ENCODE measurements around the gene ILKAP.

The ILKAP gene

GRCh38 chr2:238167761-238168160, 35.7 kb downstream of the ILKAP start:
- Histone ChIP-seq H3K27ac (ENCODE audit: low read depth, low read length) (no peak overlapping the region), H3K9me2 (replicated peaks; ENCODE audit: insufficient read depth, low read length) (no peaks in the 10 kb centered on the region), H4K20me1 (ENCODE audit: low read depth, low read length) (no peaks in the 10 kb centered on the region), H3K4me3 (ENCODE audit: insufficient read depth, low read length, poor library complexity, severe bottlenecking) (no peak overlapping the region), H3K9me3 (ENCODE audit: insufficient read depth, low read length) (no peaks in the 10 kb centered on the region), H3K27me3 (ENCODE audit: low read length) (no peaks in the 10 kb centered on the region), H2AFZ (ENCODE audit: low read depth, low read length, severe bottlenecking) (no peak overlapping the region), H3K9ac (ENCODE audit: low read length) (no peak overlapping the region), H3F3A (ENCODE audit: insufficient read depth) (peaks cover 4% of the 10 kb centered on the region; the same call in 1 of the 2 replicates), H3K4me2 (ENCODE audit: low read depth, low read length, poor library complexity, severe bottlenecking) (no peak overlapping the region), H3K36me3 (ENCODE audit: low read length) (no peaks in the 10 kb centered on the region; the same call in 1 of the 2 replicates), H3K79me2 (ENCODE audit: insufficient read depth, low read length) (no peaks in the 10 kb centered on the region)
- TF ChIP-seq, protein P1, sequence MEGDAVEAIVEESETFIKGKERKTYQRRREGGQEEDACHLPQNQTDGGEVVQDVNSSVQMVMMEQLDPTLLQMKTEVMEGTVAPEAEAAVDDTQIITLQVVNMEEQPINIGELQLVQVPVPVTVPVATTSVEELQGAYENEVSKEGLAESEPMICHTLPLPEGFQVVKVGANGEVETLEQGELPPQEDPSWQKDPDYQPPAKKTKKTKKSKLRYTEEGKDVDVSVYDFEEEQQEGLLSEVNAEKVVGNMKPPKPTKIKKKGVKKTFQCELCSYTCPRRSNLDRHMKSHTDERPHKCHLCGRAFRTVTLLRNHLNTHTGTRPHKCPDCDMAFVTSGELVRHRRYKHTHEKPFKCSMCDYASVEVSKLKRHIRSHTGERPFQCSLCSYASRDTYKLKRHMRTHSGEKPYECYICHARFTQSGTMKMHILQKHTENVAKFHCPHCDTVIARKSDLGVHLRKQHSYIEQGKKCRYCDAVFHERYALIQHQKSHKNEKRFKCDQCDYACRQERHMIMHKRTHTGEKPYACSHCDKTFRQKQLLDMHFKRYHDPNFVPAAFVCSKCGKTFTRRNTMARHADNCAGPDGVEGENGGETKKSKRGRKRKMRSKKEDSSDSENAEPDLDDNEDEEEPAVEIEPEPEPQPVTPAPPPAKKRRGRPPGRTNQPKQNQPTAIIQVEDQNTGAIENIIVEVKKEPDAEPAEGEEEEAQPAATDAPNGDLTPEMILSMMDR (IDR thresholded peaks at IDR 0.05; ENCODE audit: insufficient read depth, low read length, poor library complexity, severe bottlenecking), result no peak
- TF ChIP-seq EZH2phosphoT487 (conservative IDR thresholded peaks at IDR 0.05; ENCODE audit: low read length), result no peak

GRCh38 chr2:238167344-238167715, 36.2 kb downstream of the ILKAP start:
- peaks cover 4% of the 10 kb centered on the region; the same call in 1 of the 2 replicates for H3F3A ChIP-seq (ENCODE audit: insufficient read depth)
- no peaks in the 10 kb centered on the region for H3K9me2 ChIP-seq (replicated peaks; ENCODE audit: insufficient read depth, low read length)
- TF ChIP-seq EZH2phosphoT487 (conservative IDR thresholded peaks at IDR 0.05; ENCODE audit: low read length), result no peak
- TF ChIP-seq, protein P1 (IDR thresholded peaks at IDR 0.05; ENCODE audit: insufficient read depth, low read length, poor library complexity, severe bottlenecking), result no peak
- H3K36me3 ChIP-seq (ENCODE audit: low read length), result no peaks in the 10 kb centered on the region; the same call in 1 of the 2 replicates
- H2AFZ ChIP-seq (ENCODE audit: low read depth, low read length, severe bottlenecking), result no peak overlapping the region
- H3K4me2 ChIP-seq (ENCODE audit: low read depth, low read length, poor library complexity, severe bottlenecking), result no peak overlapping the region
- H3K9ac ChIP-seq (ENCODE audit: low read length), result no peak overlapping the region
- no peaks in the 10 kb centered on the region for H4K20me1 ChIP-seq (ENCODE audit: low read depth, low read length)
- H3K4me3 ChIP-seq (ENCODE audit: insufficient read depth, low read length, poor library complexity, severe bottlenecking), result no peak overlapping the region
- H3K9me3 ChIP-seq (ENCODE audit: insufficient read depth, low read length), result no peaks in the 10 kb centered on the region
- H3K27ac ChIP-seq (ENCODE audit: low read depth, low read length), result no peak overlapping the region
- no peaks in the 10 kb centered on the region for H3K27me3 ChIP-seq (ENCODE audit: low read length)
- no peaks in the 10 kb centered on the region for H3K79me2 ChIP-seq (ENCODE audit: insufficient read depth, low read length)

DNA sequence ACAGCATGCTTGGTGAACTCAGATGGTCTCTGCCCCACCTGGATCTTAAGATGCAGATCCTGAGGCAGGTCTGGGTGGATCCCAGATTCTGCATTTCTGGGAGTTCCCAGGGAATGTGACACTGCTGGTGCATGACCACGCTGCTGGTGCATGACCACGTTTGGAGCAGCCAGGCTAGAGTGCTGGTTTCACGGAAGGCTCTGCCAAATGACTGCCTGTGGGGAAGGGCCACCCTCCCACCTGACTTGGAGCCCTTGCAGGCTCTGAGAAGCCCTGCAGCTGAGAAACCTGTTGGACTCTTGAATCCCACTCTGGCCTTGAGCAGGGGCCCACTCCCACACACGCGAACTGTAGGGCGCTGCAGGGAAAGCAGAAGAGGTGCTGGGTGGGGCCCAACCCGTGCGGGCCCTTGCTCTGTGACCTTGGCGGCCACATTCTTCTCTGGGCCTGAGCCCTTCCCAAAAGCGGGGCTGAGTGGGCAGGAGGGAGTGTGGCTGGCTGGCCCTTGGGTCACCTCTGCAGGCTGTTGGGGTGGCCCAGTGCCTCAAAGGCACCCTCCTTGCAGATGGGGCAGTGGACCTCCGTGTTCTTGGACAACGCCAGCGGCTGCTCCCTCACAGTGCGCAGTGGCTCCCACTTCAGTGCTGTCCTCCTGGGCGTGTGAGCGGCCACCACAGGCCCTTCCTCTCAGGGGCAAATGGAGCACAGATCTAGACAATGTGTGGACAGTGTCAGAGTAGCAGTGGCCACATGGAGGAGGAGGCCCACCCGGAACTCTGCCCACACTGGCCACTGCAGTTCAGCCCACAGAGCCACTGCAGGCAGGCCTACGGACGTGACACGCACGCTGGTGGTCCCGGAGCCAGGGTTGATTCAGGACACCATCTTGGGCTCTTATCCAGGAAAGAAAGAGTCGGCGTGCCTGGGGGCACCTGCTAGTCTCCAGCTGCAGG, 36.8 kb downstream of the ILKAP start:
- H3K36me3 ChIP-seq (ENCODE audit: low read length), result no peaks in the 10 kb centered on the region; the same call in 1 of the 2 replicates
- H3K27ac ChIP-seq (ENCODE audit: low read depth, low read length), result no peak overlapping the region
- H3K9me2 ChIP-seq (replicated peaks; ENCODE audit: insufficient read depth, low read length), result no peaks in the 10 kb centered on the region
- H3K27me3 ChIP-seq (ENCODE audit: low read length), result no peaks in the 10 kb centered on the region
- H3K9ac ChIP-seq (ENCODE audit: low read length), result no peak overlapping the region
- TF ChIP-seq EZH2phosphoT487 (conservative IDR thresholded peaks at IDR 0.05; ENCODE audit: low read length), result no peak
- TF ChIP-seq, protein P1 (IDR thresholded peaks at IDR 0.05; ENCODE audit: insufficient read depth, low read length, poor library complexity, severe bottlenecking), result no peak
- no peaks in the 10 kb centered on the region for H3K9me3 ChIP-seq (ENCODE audit: insufficient read depth, low read length)
- H2AFZ ChIP-seq (ENCODE audit: low read depth, low read length, severe bottlenecking), result no peak overlapping the region
- H3F3A ChIP-seq (ENCODE audit: insufficient read depth), result peaks cover 4% of the 10 kb centered on the region; the same call in 1 of the 2 replicates
- no peaks in the 10 kb centered on the region for H3K79me2 ChIP-seq (ENCODE audit: insufficient read depth, low read length)
- no peak overlapping the region for H3K4me3 ChIP-seq (ENCODE audit: insufficient read depth, low read length, poor library complexity, severe bottlenecking)
- H3K4me2 ChIP-seq (ENCODE audit: low read depth, low read length, poor library complexity, severe bottlenecking), result no peak overlapping the region
- H4K20me1 ChIP-seq (ENCODE audit: low read depth, low read length), result no peaks in the 10 kb centered on the region

All from SU-DHL-6 (cell line).